Femur (tissue), 1 donor: ENCODE measurements around the gene FAT2.

Experiments
- DNase-seq: peaks from one replicate; pipeline ENCODE4 v3.0.0-alpha.2; 2017

Gene FAT2

GRCh38 chr5:151591144-151591819 lies at the start of gene FAT2:
TSS of gene FAT2 (minus strand) at chr5:151591331. CDS start at chr5:151568931, 22,400 bp downstream.
- peak; percentile 72 for DNase-seq

- DNase-seq = no peak
Measured at GRCh38 chr5:151638619-151639018, 47.5 kb upstream of the FAT2 start.

GRCh38 chr5:151637676-151638075 lies 46.5 kb upstream of the FAT2 start:
- DNase-seq = no peak

- DNase-seq = no peak
Measured at GRCh38 chr5:151633892-151634291, 42.8 kb upstream of the FAT2 start.

- no peak for DNase-seq
Measured at GRCh38 chr5:151632941-151633340, 41.8 kb upstream of the FAT2 start.

GRCh38 chr5:151632524-151632923 lies 41.4 kb upstream of the FAT2 start:
- DNase-seq = no peak

GRCh38 chr5:151631941-151632340 lies 40.8 kb upstream of the FAT2 start:
- no peak for DNase-seq

- DNase-seq = no peak
Measured at GRCh38 chr5:151630088-151630487, 39.0 kb upstream of the FAT2 start.

GRCh38 chr5:151628112-151628823 lies 37.1 kb upstream of the FAT2 start:
- no peak for DNase-seq

GRCh38 chr5:151627650-151628049 lies 36.5 kb upstream of the FAT2 start:
- DNase-seq = no peak

- no peak for DNase-seq
Measured at GRCh38 chr5:151625285-151625684, 34.2 kb upstream of the FAT2 start.

GRCh38 chr5:151624476-151624875 lies 33.3 kb upstream of the FAT2 start:
- peak; percentile 47 for DNase-seq

- DNase-seq = no peak
Measured at GRCh38 chr5:151622367-151623088, 31.4 kb upstream of the FAT2 start.

- DNase-seq = no peak
Measured at GRCh38 chr5:151620461-151620840, 29.3 kb upstream of the FAT2 start.

- no peak for DNase-seq
Measured at GRCh38 chr5:151619812-151620460, 28.8 kb upstream of the FAT2 start.

- no peak for DNase-seq
Measured at GRCh38 chr5:151618907-151619306, 27.8 kb upstream of the FAT2 start.

- no peak for DNase-seq
Measured at GRCh38 chr5:151617841-151618710, 26.9 kb upstream of the FAT2 start.

GRCh38 chr5:151617383-151617840 lies 26.3 kb upstream of the FAT2 start:
- no peak for DNase-seq

- no peak for DNase-seq
Measured at GRCh38 chr5:151615431-151615830, 24.3 kb upstream of the FAT2 start.

- no peak for DNase-seq
Measured at GRCh38 chr5:151614565-151614964, 23.4 kb upstream of the FAT2 start.

- no peak for DNase-seq
Measured at GRCh38 chr5:151612689-151613427, 21.7 kb upstream of the FAT2 start.
